ENCODE results near the gene DNAH10. TPM values are rescaled to one million over a fixed set of nuclear protein-coding genes. Genes with fewer than 3 reads are reported as not detected.

Gene DNAH10
- total and polyA plus RNA-seq, 2 donors from 2014 or later: 0.24 to 0.28 TPM

DNA sequence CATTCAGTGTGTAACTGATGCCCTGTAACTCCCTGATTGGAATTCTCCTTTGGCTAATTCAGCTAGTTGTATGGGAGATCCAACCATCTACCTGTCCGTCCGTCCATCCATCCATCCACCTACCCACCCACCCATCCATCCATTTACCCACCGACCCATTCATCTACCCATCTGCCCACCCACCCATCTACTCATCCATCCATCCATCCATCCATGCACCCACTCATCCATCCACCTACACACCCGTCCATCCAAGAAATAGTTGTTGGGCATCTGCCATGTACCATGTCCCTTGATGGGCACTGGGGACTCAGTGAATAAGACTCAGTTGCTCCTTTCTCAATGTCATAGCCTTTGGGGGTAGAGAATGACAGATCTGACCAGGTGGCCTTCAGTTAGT is 162.4 kb downstream of the DNAH10 start:
- DNase-seq (no peak), FAIRE-seq (no peak)
- no peak overlapping the region for H3K27ac ChIP-seq (ENCODE audit: low read depth in 2 of 2, low read length in 2 of 2)
- intact Hi-C loops (cut with DNase I): no loop called here
- H3K4me3 ChIP-seq (ENCODE audit: low read length in 3 of 3): no peak overlapping the region
- no peaks in the 10 kb centered on the region for H3K27me3 ChIP-seq (ENCODE audit: control insufficient read depth, insufficient read depth, low read length)
- TF ChIP-seq, protein P1, sequence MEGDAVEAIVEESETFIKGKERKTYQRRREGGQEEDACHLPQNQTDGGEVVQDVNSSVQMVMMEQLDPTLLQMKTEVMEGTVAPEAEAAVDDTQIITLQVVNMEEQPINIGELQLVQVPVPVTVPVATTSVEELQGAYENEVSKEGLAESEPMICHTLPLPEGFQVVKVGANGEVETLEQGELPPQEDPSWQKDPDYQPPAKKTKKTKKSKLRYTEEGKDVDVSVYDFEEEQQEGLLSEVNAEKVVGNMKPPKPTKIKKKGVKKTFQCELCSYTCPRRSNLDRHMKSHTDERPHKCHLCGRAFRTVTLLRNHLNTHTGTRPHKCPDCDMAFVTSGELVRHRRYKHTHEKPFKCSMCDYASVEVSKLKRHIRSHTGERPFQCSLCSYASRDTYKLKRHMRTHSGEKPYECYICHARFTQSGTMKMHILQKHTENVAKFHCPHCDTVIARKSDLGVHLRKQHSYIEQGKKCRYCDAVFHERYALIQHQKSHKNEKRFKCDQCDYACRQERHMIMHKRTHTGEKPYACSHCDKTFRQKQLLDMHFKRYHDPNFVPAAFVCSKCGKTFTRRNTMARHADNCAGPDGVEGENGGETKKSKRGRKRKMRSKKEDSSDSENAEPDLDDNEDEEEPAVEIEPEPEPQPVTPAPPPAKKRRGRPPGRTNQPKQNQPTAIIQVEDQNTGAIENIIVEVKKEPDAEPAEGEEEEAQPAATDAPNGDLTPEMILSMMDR (IDR thresholded peaks at IDR 0.05; ENCODE audit: borderline replicate concordance, extremely low read depth, insufficient read depth): no peak
- no peak overlapping the region for H3K9ac ChIP-seq (ENCODE audit: low read length in 3 of 3)
- H3K9me3 ChIP-seq (ENCODE audit: control insufficient read depth in 2 of 3, insufficient read depth in 1 of 3, low read length in 3 of 3): no peaks in the 10 kb centered on the region
- no peaks in the 10 kb centered on the region for H3K4me1 ChIP-seq (ENCODE audit: control insufficient read depth in 2 of 3, insufficient read depth in 2 of 3, low read depth in 1 of 3, low read length in 3 of 3)
- no peaks in the 10 kb centered on the region for H3K36me3 ChIP-seq (ENCODE audit: control insufficient read depth in 2 of 3, insufficient read depth in 3 of 3, low read length in 3 of 3)

DNA sequence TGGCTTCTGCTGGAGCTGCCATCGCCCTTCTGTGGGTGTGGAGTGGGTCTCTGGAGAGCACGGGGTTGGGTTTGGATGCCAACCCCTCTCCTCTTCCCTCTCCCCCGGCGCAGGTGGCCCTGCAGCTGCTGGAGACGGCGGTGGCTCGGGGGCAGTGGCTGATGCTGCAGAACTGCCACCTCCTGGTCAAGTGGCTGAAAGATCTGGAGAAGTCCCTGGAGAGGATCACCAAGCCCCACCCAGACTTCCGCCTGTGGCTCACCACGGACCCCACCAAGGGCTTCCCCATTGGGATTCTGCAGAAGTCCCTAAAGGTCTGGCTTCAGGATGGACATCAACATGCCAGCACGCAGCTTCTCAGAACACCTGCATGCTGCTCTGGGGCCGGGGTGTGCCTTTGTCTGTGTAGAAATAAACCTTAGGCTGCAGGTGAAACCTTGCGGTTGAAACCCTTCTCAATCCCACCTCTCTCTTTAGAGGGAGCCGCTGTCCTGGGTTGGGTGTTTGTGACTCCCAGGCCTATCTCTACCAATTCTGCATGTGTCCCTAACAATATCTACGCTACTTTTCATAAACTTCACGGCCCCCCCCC is 166.3 kb downstream of the DNAH10 start:
- no peaks in the 10 kb centered on the region for H3K36me3 ChIP-seq (ENCODE audit: control insufficient read depth in 2 of 3, insufficient read depth in 3 of 3, low read length in 3 of 3)
- intact Hi-C loops (cut with DNase I): no loop called here
- DNase-seq: peak in 2 of 5 donors; percentile 37 to 57
- no peak overlapping the region for H3K27ac ChIP-seq (ENCODE audit: low read depth in 2 of 2, low read length in 2 of 2)
- H3K9me3 ChIP-seq (ENCODE audit: control insufficient read depth in 2 of 3, insufficient read depth in 1 of 3, low read length in 3 of 3): no peaks in the 10 kb centered on the region
- no peak overlapping the region for H3K4me3 ChIP-seq (ENCODE audit: low read length in 3 of 3)
- TF ChIP-seq, protein P1 (IDR thresholded peaks at IDR 0.05; ENCODE audit: borderline replicate concordance, extremely low read depth, insufficient read depth): no peak
- H3K27me3 ChIP-seq (ENCODE audit: control insufficient read depth, insufficient read depth, low read length): no peaks in the 10 kb centered on the region
- H3K9ac ChIP-seq (ENCODE audit: low read length in 3 of 3): no peak overlapping the region
- no peak for FAIRE-seq
- H3K4me1 ChIP-seq (ENCODE audit: control insufficient read depth in 2 of 3, insufficient read depth in 2 of 3, low read depth in 1 of 3, low read length in 3 of 3): no peaks in the 10 kb centered on the region

DNA sequence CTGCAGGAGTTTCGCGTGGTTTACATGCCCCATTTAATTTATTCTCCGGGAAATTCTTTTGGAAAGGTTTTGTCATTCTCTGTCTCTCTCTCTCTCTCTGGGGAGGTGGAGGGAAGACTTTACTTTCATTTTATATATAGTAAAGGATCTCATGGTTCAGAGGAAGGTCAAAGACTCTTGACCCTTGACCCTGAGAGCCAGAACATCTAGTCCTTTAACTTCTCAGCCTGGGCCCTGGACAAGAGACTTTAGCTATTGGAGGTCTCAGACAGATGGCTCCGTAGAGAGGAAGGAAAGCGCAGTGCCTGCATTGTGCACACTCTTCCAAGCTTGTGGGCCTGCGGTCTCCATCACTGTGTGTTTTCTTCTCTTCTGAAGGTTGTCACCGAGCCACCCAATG is 166.8 kb downstream of the DNAH10 start:
- Histone ChIP-seq H3K4me1 (ENCODE audit: control insufficient read depth in 2 of 3, insufficient read depth in 2 of 3, low read depth in 1 of 3, low read length in 3 of 3) (no peaks in the 10 kb centered on the region), H3K36me3 (ENCODE audit: control insufficient read depth in 2 of 3, insufficient read depth in 3 of 3, low read length in 3 of 3) (no peaks in the 10 kb centered on the region), H3K9ac (ENCODE audit: low read length in 3 of 3) (no peak overlapping the region), H3K27ac (ENCODE audit: low read depth in 2 of 2, low read length in 2 of 2) (no peak overlapping the region), H3K27me3 (ENCODE audit: control insufficient read depth, insufficient read depth, low read length) (no peaks in the 10 kb centered on the region), H3K4me3 (ENCODE audit: low read length in 3 of 3) (no peak overlapping the region), H3K9me3 (ENCODE audit: control insufficient read depth in 2 of 3, insufficient read depth in 1 of 3, low read length in 3 of 3) (no peaks in the 10 kb centered on the region)
- FAIRE-seq (no peak), DNase-seq (no peak)
- intact Hi-C loops (cut with DNase I): no loop called here
- TF ChIP-seq, protein P1 (IDR thresholded peaks at IDR 0.05; ENCODE audit: borderline replicate concordance, extremely low read depth, insufficient read depth): no peak
